ENCODE data around the gene TESK2. TPM values are rescaled to one million over a fixed set of nuclear protein-coding genes. Genes with fewer than 3 reads are reported as not detected.
"Not testable (repeated sequence)": the region's sequence is repeated elsewhere in the genome, so short reads cannot be mapped to it uniquely, and the experiment has no call there.

The TESK2 gene
- total RNA-seq, 2 experiments from 2014 or later: 4.9 to 6.6 TPM

GRCh38 chr1:45522324-45523104, 31.6 kb upstream of the TESK2 start:
- ChIA-PET CTCF (ENCODE audit: unreplicated experiment) (interaction anchor here (1.1 kb wide), 2 partner anchors 14 to 195 kb away, joined by 3 read pairs; no protein-coding TSS in a partner anchor), POLR2A (interaction anchor here (0.5 to 4.3 kb wide), 22 partner anchors 7 to 792 kb away, joined by 3 to 41 read pairs (median 4); partner anchors contain the start of genes AKR1A1, CCDC163, MMACHC and MUTYH)
- no peak for DNase-seq (ENCODE audit: low spot score)
- Histone ChIP-seq H4K20me1 (ENCODE audit: insufficient read depth, low read length) (peaks cover 16% of the 10 kb centered on the region; the same call in 1 of the 2 replicates), H3K79me2 (ENCODE audit: insufficient read depth, low read depth, low read length) (peaks cover 50% of the 10 kb centered on the region), H2AFZ (ENCODE audit: low read length) (peak overlapping the region; percentile 81), H3K4me1 (ENCODE audit: insufficient read depth, low read length, poor library complexity, severe bottlenecking) (peaks cover 35% of the 10 kb centered on the region), H3K4me2 (ENCODE audit: low read length) (peak overlapping the region; percentile 85), H3K9me2 (ENCODE audit: insufficient read depth, low read length) (no peaks in the 10 kb centered on the region), H3K4me3 (ENCODE audit: low read depth, low read length, poor library complexity, severe bottlenecking) (peak overlapping the region; percentile 99), H3K36me3 (ENCODE audit: insufficient read depth, low read length) (peaks cover 40% of the 10 kb centered on the region), H3K9me3 (ENCODE audit: low read length) (no peaks in the 10 kb centered on the region), H3K27ac (ENCODE audit: low read depth, low read length, poor library complexity, severe bottlenecking) (peak overlapping the region; percentile 90)
- BruUV-seq (replicated peaks): TSS peak; percentile 99
- intact Hi-C loops (cut with micrococcal nuclease; ENCODE audit: unreplicated experiment): loop anchor here (10.0 kb wide), 1 partner anchor 162 kb away; the partner anchor contains the start of genes GPBP1L1 and TMEM69
- TF ChIP-seq EZH2phosphoT487 (IDR thresholded peaks at IDR 0.05; ENCODE audit: borderline replicate concordance, low read depth, low read length) (no peak), CTCF (conservative IDR thresholded peaks at IDR 0.05; ENCODE audit: low read length) (no peak; the same call in 1 of the 2 replicates)

- Histone ChIP-seq H4K20me1 (ENCODE audit: insufficient read depth, low read length) (peaks cover 23% of the 10 kb centered on the region; the same call in 1 of the 2 replicates), H3K9me2 (ENCODE audit: insufficient read depth, low read length) (no peaks in the 10 kb centered on the region), H3K4me2 (ENCODE audit: low read length) (peak within 1 kb of the TSS; percentile 85), H3K4me3 (ENCODE audit: low read depth, low read length, poor library complexity, severe bottlenecking) (peak within 1 kb of the TSS; percentile 99), H3K4me1 (ENCODE audit: insufficient read depth, low read length, poor library complexity, severe bottlenecking) (peaks cover 43% of the 10 kb centered on the region), H3K9me3 (ENCODE audit: low read length) (no peaks in the 10 kb centered on the region), H2AFZ (ENCODE audit: low read length) (peak within 1 kb of the TSS; percentile 81), H3K36me3 (ENCODE audit: insufficient read depth, low read length) (peaks cover 48% of the 10 kb centered on the region), H3K79me2 (ENCODE audit: insufficient read depth, low read depth, low read length) (peaks cover 59% of the 10 kb centered on the region), H3K27ac (ENCODE audit: low read depth, low read length, poor library complexity, severe bottlenecking) (peak within 1 kb of the TSS; percentile 90)
- ChIA-PET CTCF (ENCODE audit: unreplicated experiment) (interaction anchor here (1.1 kb wide), 2 partner anchors 15 to 194 kb away, joined by 3 read pairs; no protein-coding TSS in a partner anchor), POLR2A (interaction anchor here (0.5 to 4.3 kb wide), 23 partner anchors 8 to 791 kb away, joined by 3 to 41 read pairs (median 4); partner anchors contain the start of genes AKR1A1, CCDC163, MMACHC and MUTYH)
- BruUV-seq (replicated peaks): TSS peak; percentile 69
- DNase-seq (ENCODE audit: low spot score): peak; percentile 95
- TF ChIP-seq CTCF (conservative IDR thresholded peaks at IDR 0.05; ENCODE audit: low read length): peak; percentile 30; the same call in 1 of the 2 replicates
- no peak for TF ChIP-seq EZH2phosphoT487 (IDR thresholded peaks at IDR 0.05; ENCODE audit: borderline replicate concordance, low read depth, low read length)
- intact Hi-C loops (cut with micrococcal nuclease; ENCODE audit: unreplicated experiment): loop anchor here (1.0 to 10.0 kb wide), 4 partner anchors 21 to 163 kb away; partner anchors contain the start of genes AKR1A1, CCDC163, GPBP1L1 and MMACHC
These were observed 30.7 kb upstream of the TESK2 start, which contains the start of gene PRDX1 for GRCh38 chr1:45521413-45522323. Gene PRDX1, minus strand, starts transcription at chr1:45521884. Its CDS starts 2,841 bp downstream, at chr1:45519043.

- CTCF ChIA-PET (ENCODE audit: unreplicated experiment); DNase-seq (ENCODE audit: low spot score); BruUV-seq (replicated peaks); H3K9me3 ChIP-seq (ENCODE audit: low read length); H3K9me2 ChIP-seq (ENCODE audit: insufficient read depth, low read length); H2AFZ ChIP-seq (ENCODE audit: low read length): not testable (repeated sequence)
- intact Hi-C loops (cut with micrococcal nuclease; ENCODE audit: unreplicated experiment): loop anchor here (2.0 to 10.0 kb wide), 4 partner anchors 19 to 335 kb away; partner anchors contain the start of genes AKR1A1, CCDC163, GPBP1L1 and MMACHC
- Histone ChIP-seq H3K4me1 (ENCODE audit: insufficient read depth, low read length, poor library complexity, severe bottlenecking) (peaks cover 46% of the 10 kb centered on the region), H3K27ac (ENCODE audit: low read depth, low read length, poor library complexity, severe bottlenecking) (peak overlapping the region; percentile 90), H3K79me2 (ENCODE audit: insufficient read depth, low read depth, low read length) (peaks cover 76% of the 10 kb centered on the region), H4K20me1 (ENCODE audit: insufficient read depth, low read length) (peaks cover 34% of the 10 kb centered on the region), H3K4me3 (ENCODE audit: low read depth, low read length, poor library complexity, severe bottlenecking) (peak overlapping the region; percentile 99), H3K4me2 (ENCODE audit: low read length) (peak overlapping the region; percentile 85), H3K36me3 (ENCODE audit: insufficient read depth, low read length) (peaks cover 67% of the 10 kb centered on the region)
- POLR2A ChIA-PET: interaction anchor here (0.6 to 4.3 kb wide), 11 partner anchors 17 to 1693 kb away, joined by 3 to 41 read pairs (median 4); partner anchors contain the start of genes MUTYH and TOE1
These were observed 28.8 kb upstream of the TESK2 start for GRCh38 chr1:45519774-45520173.

All from OCI-LY7 (cell line).